Adrenal gland (tissue), 12 donors: ENCODE results near the gene SMTNL2. TPM values are rescaled to one million over a fixed set of nuclear protein-coding genes. Genes with fewer than 3 reads are reported as not detected.

ENCODE experiments used
- DNase-seq, 7 donors: peaks; one replicate each; pipeline ENCODE4 v3.0.0-alpha.2; 2019 to 2020
- H3K27ac ChIP-seq, 5 donors: fragments of 200-600 bp; sonication (generic) in 4 of 5; 1 replicate in 3 of 5; 2 replicates in 2 of 5; pipeline versions ENCODE4 v1.5.1 to v1.8.0; 2016 to 2020; ENCODE audit warnings: mild to moderate bottlenecking in 1 of 5
- H3K27me3 ChIP-seq: fragments of 200-600 bp; 2 replicates; pipeline ENCODE4 v1.8.0; 2021
- H3K36me3 ChIP-seq, 2 donors: fragments of 200-600 bp; replicated peaks in 1 of 2; 1 replicate in 1 of 2; 2 replicates in 1 of 2; pipeline versions ENCODE4 v1.5.1 to v1.8.0; 2018 to 2022
- H3K4me1 ChIP-seq, 2 donors: fragments of 200-600 bp; replicated peaks in 1 of 2; 1 replicate in 1 of 2; 2 replicates in 1 of 2; pipeline versions ENCODE4 v1.5.1 to v1.8.0; 2018 to 2021
- H3K4me3 ChIP-seq, 4 donors: fragments of 200-600 bp; sonication (generic) in 3 of 4; one replicate each; pipeline ENCODE4 v1.5.1; 2016 to 2018
- H3K9me3 ChIP-seq, 3 donors: fragments of 200-600 bp; sonication (generic) in 1 of 3; replicated peaks in 1 of 3; 1 replicate in 2 of 3; 2 replicates in 1 of 3; pipeline versions ENCODE4 v1.5.1 to v1.8.0; 2016 to 2021
- CTCF ChIP-seq, 6 experiments: fragments of 450-650 bp in 4 of 6; fragments of 200-600 bp in 2 of 6; sonication (generic) in 1 of 6; IDR thresholded peaks; 1 replicate in 5 of 6; 2 replicates in 1 of 6; pipeline versions ENCODE4 v1.5.1 to v1.8.0; 2016 to 2021; ENCODE audit warnings: antibody characterized with exemption in 6 of 6, mild to moderate bottlenecking in 2 of 6, moderate library complexity in 1 of 6
- POLR2A ChIP-seq, 2 donors: fragments of 450-650 bp; IDR thresholded peaks; one replicate each; pipeline ENCODE4 v1.6.1; 2017; ENCODE audit warnings: antibody characterized with exemption in 2 of 2, mild to moderate bottlenecking in 2 of 2, moderate library complexity in 1 of 2
- WGBS, 4 donors: extraction: QIAGEN DNeasy Blood & Tissue Kit in 2 of 4; methylation state at CpG; one replicate each; pipeline versions ENCODE4 v1.1.5 to v1.1.7; 2013 to 2017; 5-methylcytosine and 5-hydroxymethylcytosine counted together
- intact Hi-C, 2 donors: fragments of 100-400 bp; cut with DNase I; formaldehyde crosslinking; loops; one replicate each; pipeline versions ENCODE4 v1.14.1 to v1.15.0; 2022 to 2023
- polyA plus RNA-seq, 3 donors: library from polyadenylated mRNA; stranded (reverse); fragments of 200-250 nt in 2 of 3; fragments of 350-450 nt in 1 of 3; fragmentation: Illumina TruSeq in 1 of 3; extraction: RNeasy Lipid Tissue Mini Kit (QIAGEN cat#74804) in 1 of 3; gene quantifications; one replicate each; pipeline ENCODE4 v1.2.3, GENCODE V29; 2013 to 2014
- total RNA-seq, 9 donors: library from RNA; depleted of rRNA in 4 of 9; stranded (reverse); fragments of >200 nt in 4 of 9; fragments of 120-200 nt in 1 of 9; fragmentation: NEBNext Ultra II Directional in 1 of 9; extraction: Animal tissue kit (Norgen Biotek cat#: 25700) in 1 of 9; gene quantifications; one replicate each; pipeline versions ENCODE4 v1.1.0 to v1.2.4, GENCODE V29; 2013 to 2023
- donor health status: healthy with polysubstance abuse.
- donor health status: Bipolar disorder and iron deficiency.
- donor health status: DM: yes; HTN: yes; CAD: no.
- donor health status: DM: no; HTN: no; CAD: no.
- donor health status: DM: no; HTN: no; CAD: no.
- donor health status: DM: yes; HTN: yes; CAD: no.

SMTNL2 gene
- total and polyA plus RNA-seq, 12 donors, result 0.11 to 0.94 (median 0.17) TPM; not detected in 5

GRCh38 chr17:4607261-4607741 is 23.0 kb downstream of the SMTNL2 start:
- peak in 1 of 7 donors; percentile 14 for DNase-seq
- Histone ChIP-seq H3K9me3 (no peaks in the 10 kb centered on the region), H3K4me1 (peaks cover 17 to 32% of the 10 kb centered on the region in 2 donors), H3K27ac (peak overlapping the region in 2 of 5 donors; percentile 53 to 60), H3K36me3 (no peaks in the 10 kb centered on the region), H3K27me3 (no peaks in the 10 kb centered on the region), H3K4me3 (no peak overlapping the region)
- 66 to 79% (median 70%) methylated on average over 19 to 25 of the region's 25 CpGs for WGBS, 4 donors
- intact Hi-C loops, result no loop called here
- TF ChIP-seq POLR2A (IDR thresholded peaks at IDR 0.05) (no peak), CTCF (IDR thresholded peaks at IDR 0.05) (no peak)

DNA sequence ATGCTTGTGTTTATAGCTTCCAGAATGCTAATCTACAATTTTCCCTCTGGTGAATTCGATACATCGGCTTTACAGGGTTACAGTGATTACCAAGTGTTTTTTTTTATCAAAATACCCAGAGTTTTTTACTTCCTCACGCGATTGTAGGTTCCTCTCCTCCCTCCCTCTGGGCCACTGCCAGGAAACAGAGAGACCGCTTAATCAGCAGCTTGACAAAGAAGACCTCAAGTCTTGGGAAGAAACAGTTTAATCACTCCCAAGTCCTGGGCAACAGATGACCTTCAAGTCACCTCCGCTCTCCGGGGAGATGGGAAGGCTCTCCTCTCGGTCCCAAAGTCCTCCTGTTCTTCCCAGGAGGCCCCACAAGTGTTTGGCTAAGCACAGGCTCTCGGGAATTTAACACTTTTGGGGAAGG is 23.5 kb downstream of the SMTNL2 start:
- H3K4me1 ChIP-seq, result peaks cover 17 to 32% of the 10 kb centered on the region in 2 donors
- H3K36me3 ChIP-seq, result no peaks in the 10 kb centered on the region
- TF ChIP-seq POLR2A (IDR thresholded peaks at IDR 0.05), result no peak
- no peak for TF ChIP-seq CTCF (IDR thresholded peaks at IDR 0.05)
- H3K27me3 ChIP-seq, result no peaks in the 10 kb centered on the region
- peak overlapping the region in 2 of 5 donors; percentile 53 to 60 for H3K27ac ChIP-seq
- intact Hi-C loops, result no loop called here
- WGBS, 4 donors, result 2 to 11% (median 4%) methylated on average over 9 of the region's 9 CpGs
- DNase-seq, result peak; percentile 73 to 87 (median 82)
- H3K9me3 ChIP-seq, result no peaks in the 10 kb centered on the region
- no peak overlapping the region for H3K4me3 ChIP-seq

GRCh38 chr17:4609761-4610160 is 25.4 kb downstream of the SMTNL2 start:
- 94 to 96% (median 95%) methylated on average over 7 of the region's 7 CpGs for WGBS, 4 donors

GRCh38 chr17:4610162-4610561 is 25.8 kb downstream of the SMTNL2 start:
- WGBS, 4 donors, result 86 to 95% (median 91%) methylated on average over 5 of the region's 5 CpGs
- no peaks in the 10 kb centered on the region for H3K27me3 ChIP-seq
- DNase-seq, result no peak
- no peak for TF ChIP-seq CTCF (IDR thresholded peaks at IDR 0.05)
- no peak for TF ChIP-seq POLR2A (IDR thresholded peaks at IDR 0.05)
- H3K27ac ChIP-seq, result no peak overlapping the region
- no peak overlapping the region for H3K4me3 ChIP-seq
- H3K9me3 ChIP-seq, result no peaks in the 10 kb centered on the region
- H3K36me3 ChIP-seq, result no peaks in the 10 kb centered on the region
- H3K4me1 ChIP-seq, result peaks cover 9 to 21% of the 10 kb centered on the region in 2 donors
- intact Hi-C loops, result no loop called here

More at GRCh38 chr17:4609761-4610160, 25.4 kb downstream of the SMTNL2 start:
- Histone ChIP-seq H3K4me1 (peaks cover 9 to 22% of the 10 kb centered on the region in 2 donors), H3K36me3 (no peaks in the 10 kb centered on the region), H3K9me3 (no peaks in the 10 kb centered on the region), H3K27me3 (no peaks in the 10 kb centered on the region), H3K4me3 (no peak overlapping the region), H3K27ac (no peak overlapping the region)
- TF ChIP-seq POLR2A (IDR thresholded peaks at IDR 0.05) (no peak), CTCF (IDR thresholded peaks at IDR 0.05) (no peak)
- intact Hi-C loops, result no loop called here
- DNase-seq, result no peak
